HCT116 (cell line): ENCODE measurements around the gene TAC3. TPM values are rescaled to one million over a fixed set of nuclear protein-coding genes. Genes with fewer than 3 reads are reported as not detected.

ENCODE experiments used
- ATAC-seq: fragments of 200-7000 bp; cut with Tn5 transposase; 2 replicates; pipeline ENCODE4 v1.9.1; 2020; ENCODE audit warnings: mild to moderate bottlenecking, moderate library complexity
- BruUV-seq: library from RNA; stranded (reverse); fragments of 400-500 nt; replicated peaks from 2 replicates; lab custom pipeline; 2021; lab: Mats Ljungman, UMichigan
- CTCF ChIA-PET: fragments of 300-600 bp; sonication (Branson Sonifier 250); formaldehyde crosslinking; loops from one replicate; lab custom pipeline; 2021; ENCODE audit warnings: antibody characterized with exemption; lab: Charles Lee
- POLR2A ChIA-PET: fragments of 300-600, 350-600 bp; sonication (Branson Sonifier 250); formaldehyde crosslinking; loops from one replicate; lab custom pipeline; 2021; ENCODE audit warnings: antibody characterized with exemption; lab: Charles Lee
- RAD21 ChIA-PET, 2 experiments: fragments of 300-600 bp; sonication (Branson Sonifier 250); formaldehyde crosslinking; loops; one replicate each; lab custom pipeline; 2023; ENCODE audit warnings: low total read pairs in 2 of 2; ENCODE audit not compliant: uncharacterized antibody in 2 of 2, unreplicated experiment in 2 of 2, low non-redundant PET in 1 of 2; lab: Charles Lee
- DNase-seq: peaks from one replicate; pipeline ENCODE4 v3.0.0-alpha.2; 2010; ENCODE audit warnings: low read depth, low spot score
- H2AFZ ChIP-seq: fragments of 200-600 bp; shearing (Covaris generic), sonication (generic); 2 replicates; pipeline ENCODE4 v1.6.1; 2017; ENCODE audit warnings: low read depth, mixed run types, mixed read lengths, antibody characterized with exemption, low read length; ENCODE audit not compliant: poor library complexity, severe bottlenecking
- H3K27ac ChIP-seq: 2 replicates; pipeline ENCODE4 v1.5.1; 2012; ENCODE audit warnings: low read depth, low read length
- H3K27me3 ChIP-seq: fragments of 200-600 bp; sonication (generic); 2 replicates; pipeline ENCODE4 v1.6.1; 2016; ENCODE audit warnings: mixed run types, low read length, mixed read lengths; ENCODE audit not compliant: insufficient read depth
- H3K36me3 ChIP-seq, 2 experiments: fragments of 200-500 bp in 1 of 2; fragments of 200-600 bp in 1 of 2; sonication (Bioruptor generic) in 1 of 2; sonication (generic) in 1 of 2; 2 replicates each; pipeline versions ENCODE4 v1.5.1 to v1.6.1; 2014 to 2016; ENCODE audit warnings: low read length in 2 of 2, inconsistent platforms in 1 of 2, mixed read lengths in 1 of 2, mixed run types in 1 of 2; ENCODE audit not compliant: insufficient read depth in 2 of 2, control insufficient read depth in 1 of 2
- H3K4me1 ChIP-seq, 2 experiments: fragments of 200-600 bp in 1 of 2; sonication (generic) in 1 of 2; 2 replicates each; pipeline versions ENCODE4 v1.5.1 to v1.6.1; 2012 to 2017; ENCODE audit warnings: low read length in 2 of 2, inconsistent platforms in 1 of 2, mild to moderate bottlenecking in 1 of 2, mixed read lengths in 1 of 2, mixed run types in 1 of 2, moderate library complexity in 1 of 2; ENCODE audit not compliant: insufficient read depth in 2 of 2, control insufficient read depth in 1 of 2
- H3K4me2 ChIP-seq: fragments of 200-600 bp; sonication (generic); 2 replicates; pipeline ENCODE4 v1.6.1; 2017; ENCODE audit warnings: mixed run types, low read length, mixed read lengths
- H3K4me3 ChIP-seq, 2 experiments: fragments of 200-600 bp in 1 of 2; sonication (generic) in 1 of 2; replicated peaks in 1 of 2; 2 replicates each; pipeline ENCODE4 v1.5.1; 2011 to 2016; ENCODE audit warnings: low read length in 2 of 2, control low read depth in 1 of 2, low read depth in 1 of 2, mild to moderate bottlenecking in 1 of 2, mixed read lengths in 1 of 2, mixed run types in 1 of 2
- H3K79me2 ChIP-seq: fragments of 200-600 bp; sonication (generic); 2 replicates; pipeline ENCODE4 v1.6.1; 2017; ENCODE audit warnings: mild to moderate bottlenecking, mixed run types, low read length, moderate library complexity, mixed read lengths; ENCODE audit not compliant: insufficient read depth
- H3K9ac ChIP-seq: fragments of 200-600 bp; sonication (generic); 2 replicates; pipeline ENCODE4 v1.6.1; 2016; ENCODE audit warnings: low read length, mixed read lengths
- H3K9me2 ChIP-seq: fragments of 200-600 bp; sonication (generic), shearing (Covaris generic); 2 replicates; pipeline ENCODE4 v1.6.1; 2017; ENCODE audit warnings: mixed run types, mild to moderate bottlenecking, moderate library complexity; ENCODE audit not compliant: insufficient read depth
- H3K9me3 ChIP-seq, 2 experiments: fragments of 200-500 bp in 1 of 2; fragments of 200-600 bp in 1 of 2; sonication (Bioruptor generic) in 1 of 2; sonication (generic) in 1 of 2; 2 replicates each; pipeline ENCODE4 v1.6.1; 2014 to 2017; ENCODE audit warnings: low read length in 2 of 2, mixed read lengths in 2 of 2, inconsistent platforms in 1 of 2, low read depth in 1 of 2, mild to moderate bottlenecking in 1 of 2, mixed run types in 1 of 2, moderate library complexity in 1 of 2; ENCODE audit not compliant: control insufficient read depth in 1 of 2, insufficient read depth in 1 of 2
- H4K20me1 ChIP-seq: fragments of 200-600 bp; sonication (generic), shearing (Covaris generic); 2 replicates; pipeline ENCODE4 v1.6.1; 2017; ENCODE audit warnings: mixed run types, mild to moderate bottlenecking, moderate library complexity; ENCODE audit not compliant: insufficient read depth
- CEBPB ChIP-seq: IDR thresholded peaks from 2 replicates; pipeline ENCODE4 v1.6.1; 2012; ENCODE audit warnings: low read depth
- EGR1 ChIP-seq: IDR thresholded peaks from 2 replicates; pipeline ENCODE4 v1.6.1; 2012; ENCODE audit warnings: low read depth
- ELF1 ChIP-seq: IDR thresholded peaks from 2 replicates; pipeline ENCODE4 v1.6.1; 2012; ENCODE audit warnings: low read depth, borderline replicate concordance
- JUND ChIP-seq: IDR thresholded peaks from 2 replicates; pipeline ENCODE4 v1.6.1; 2012
- POLR2A ChIP-seq: IDR thresholded peaks from 2 replicates; pipeline ENCODE4 v1.7.0; 2011; ENCODE audit warnings: borderline replicate concordance; ENCODE audit not compliant: insufficient read depth, insufficient read length; ENCODE audit errors: extremely low read depth
- POLR2AphosphoS5 ChIP-seq: IDR thresholded peaks from 2 replicates; pipeline ENCODE4 v1.6.1; 2011; ENCODE audit warnings: mild to moderate bottlenecking, low read depth, low read length, moderate library complexity
- SIN3A ChIP-seq: IDR thresholded peaks from 2 replicates; pipeline ENCODE4 v1.6.1; 2012; ENCODE audit warnings: low read depth
- SP1 ChIP-seq: IDR thresholded peaks from 2 replicates; pipeline ENCODE4 v1.6.1; 2012; ENCODE audit warnings: low read depth
- TCF7L2 ChIP-seq: IDR thresholded peaks from 2 replicates; pipeline ENCODE4 v1.7.0; 2011; ENCODE audit warnings: borderline replicate concordance, inconsistent platforms; ENCODE audit not compliant: insufficient read depth, insufficient read length; ENCODE audit errors: extremely low read depth
- YY1 ChIP-seq: IDR thresholded peaks from 2 replicates; pipeline ENCODE4 v1.6.1; 2011; ENCODE audit warnings: low read length, low read depth, moderate library complexity, mild to moderate bottlenecking; ENCODE audit not compliant: insufficient replicate concordance; ENCODE audit errors: extremely low read depth
- ZBTB33 ChIP-seq: IDR thresholded peaks from 2 replicates; pipeline ENCODE4 v1.6.1; 2011; ENCODE audit warnings: mild to moderate bottlenecking, low read length, moderate library complexity; ENCODE audit not compliant: insufficient replicate concordance; ENCODE audit errors: extremely low read depth
- intact Hi-C: fragments of 100-400 bp; cut with micrococcal nuclease; formaldehyde crosslinking; loops from 2 replicates; pipeline ENCODE4 v1.10.0; 2022
- total RNA-seq: library from RNA; stranded (reverse); gene quantifications from one replicate; pipeline ENCODE4 v1.2.1, GENCODE V29; 2021; ENCODE audit not compliant: unreplicated experiment
- TF ChIP-seq, protein P1 (sequence below): IDR thresholded peaks from 2 replicates; pipeline ENCODE4 v1.6.1; 2012

TAC3 gene
- total RNA-seq, 1 experiment from 2014 or later: not detected

DNA sequence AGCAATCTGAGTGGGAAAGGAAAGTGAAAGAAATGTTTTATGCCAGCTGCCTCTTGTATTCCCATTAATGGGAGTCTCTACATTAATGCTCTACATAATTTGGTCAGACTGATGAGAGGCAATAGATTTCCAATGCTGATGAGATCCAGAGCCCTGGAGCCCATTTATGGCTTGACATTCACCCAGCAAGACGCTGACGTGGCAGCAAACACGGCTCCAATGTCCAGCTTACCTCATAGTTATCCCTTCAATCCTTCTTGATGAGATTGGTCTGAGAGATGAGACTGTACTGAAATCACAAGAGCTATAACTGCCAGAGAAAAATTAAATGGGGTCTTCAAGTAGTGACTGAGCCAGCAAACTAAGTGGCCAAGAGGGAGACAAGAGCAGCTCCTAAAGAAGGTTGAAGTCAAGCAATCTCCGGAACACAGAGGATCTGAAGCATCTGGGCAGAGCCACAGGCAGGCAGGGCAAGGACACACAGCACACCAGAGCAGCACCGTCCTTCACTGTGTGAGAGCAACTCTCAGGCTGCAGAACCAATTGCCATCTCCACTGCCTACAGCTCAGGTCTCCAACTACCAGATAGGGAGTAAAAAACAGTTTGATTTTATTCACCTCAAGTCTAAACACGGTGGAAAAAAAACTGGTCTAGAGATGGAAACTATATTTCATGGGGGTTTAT, 40.9 kb upstream of the TAC3 start:
- no peak overlapping the region for H3K9ac ChIP-seq
- H3K27ac ChIP-seq: no peak overlapping the region
- no peak for ATAC-seq
- DNase-seq: no peak
- RAD21 ChIA-PET: no interaction called here
- no peaks in the 10 kb centered on the region for H3K27me3 ChIP-seq
- H3K79me2 ChIP-seq: no peaks in the 10 kb centered on the region
- no peaks in the 10 kb centered on the region for H3K9me2 ChIP-seq
- H3K4me1 ChIP-seq: no peaks in the 10 kb centered on the region
- intact Hi-C loops: no loop called here
- H3K36me3 ChIP-seq: peaks cover 18 to 32% of the 10 kb centered on the region in 2 experiments
- BruUV-seq: no TSS peak
- H3K4me3 ChIP-seq: no peak overlapping the region
- no peak overlapping the region for H3K4me2 ChIP-seq
- POLR2A ChIA-PET: no interaction called here
- TF ChIP-seq JUND: no peak
- no peak for TF ChIP-seq POLR2A
- no peak for TF ChIP-seq ZBTB33
- no peak for TF ChIP-seq SIN3A
- no peak for TF ChIP-seq EGR1
- no peak for TF ChIP-seq POLR2AphosphoS5
- TF ChIP-seq ELF1: no peak
- TF ChIP-seq TCF7L2: no peak
- TF ChIP-seq YY1: no peak
- TF ChIP-seq, protein P1, sequence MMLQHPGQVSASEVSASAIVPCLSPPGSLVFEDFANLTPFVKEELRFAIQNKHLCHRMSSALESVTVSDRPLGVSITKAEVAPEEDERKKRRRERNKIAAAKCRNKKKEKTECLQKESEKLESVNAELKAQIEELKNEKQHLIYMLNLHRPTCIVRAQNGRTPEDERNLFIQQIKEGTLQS: no peak
- no peak for TF ChIP-seq SP1
- no peak for TF ChIP-seq CEBPB
- no peak overlapping the region for H2AFZ ChIP-seq
- no peaks in the 10 kb centered on the region for H4K20me1 ChIP-seq
- CTCF ChIA-PET: interaction anchor here (0.7 kb wide), 1 partner anchor 67 kb away, joined by 3 read pairs; no protein-coding TSS in a partner anchor
- H3K9me3 ChIP-seq: no peaks in the 10 kb centered on the region
